H9 (cell line): Measurements from ENCODE around the gene SURF1. TPM values are rescaled to one million over a fixed set of nuclear protein-coding genes. Genes with fewer than 3 reads are reported as not detected.

Experiments
- DNase-seq: peaks from one replicate; pipeline ENCODE4 v3.0.0-alpha.2; 2017
- H2AFZ ChIP-seq: one replicate; pipeline ENCODE4 v1.6.1; 2013; ENCODE audit warnings: mild to moderate bottlenecking, low read length, control low read depth, moderate library complexity
- H2AK5ac ChIP-seq: 2 replicates; pipeline ENCODE4 v1.6.1; 2013; ENCODE audit warnings: low read length, control low read depth, mixed read lengths; ENCODE audit not compliant: insufficient read length
- H2BK120ac ChIP-seq: one replicate; pipeline ENCODE4 v1.6.1; 2013; ENCODE audit warnings: low read depth, mild to moderate bottlenecking, low read length, control low read depth, inconsistent platforms; ENCODE audit not compliant: poor library complexity, severe bottlenecking
- H2BK12ac ChIP-seq: 2 replicates; pipeline ENCODE4 v1.6.1; 2013; ENCODE audit warnings: low read length, control low read depth, mixed read lengths, low read depth; ENCODE audit not compliant: insufficient read length
- H2BK15ac ChIP-seq: 2 replicates; pipeline ENCODE4 v1.6.1; 2013; ENCODE audit warnings: low read depth, low read length, control low read depth
- H2BK20ac ChIP-seq: one replicate; pipeline ENCODE4 v1.6.1; 2013; ENCODE audit warnings: low read depth, mild to moderate bottlenecking, low read length, control low read depth, inconsistent platforms; ENCODE audit not compliant: poor library complexity, severe bottlenecking
- H2BK5ac ChIP-seq: 2 replicates; pipeline ENCODE4 v1.6.1; 2013; ENCODE audit warnings: low read length, control low read depth, mixed read lengths; ENCODE audit not compliant: insufficient read length
- H3K14ac ChIP-seq: 2 replicates; pipeline ENCODE4 v1.6.1; 2013; ENCODE audit warnings: low read length, control low read depth; ENCODE audit not compliant: insufficient read depth
- H3K18ac ChIP-seq: 2 replicates; pipeline ENCODE4 v1.6.1; 2013; ENCODE audit warnings: low read depth, mild to moderate bottlenecking, mixed read lengths, low read length, control low read depth; ENCODE audit not compliant: insufficient read length
- H3K23ac ChIP-seq: 2 replicates; pipeline ENCODE4 v1.6.1; 2013; ENCODE audit warnings: low read length, control low read depth, mixed read lengths, low read depth; ENCODE audit not compliant: insufficient read length
- H3K23me2 ChIP-seq: 2 replicates; pipeline ENCODE4 v1.6.1; 2013; ENCODE audit warnings: low read depth, mild to moderate bottlenecking, mixed read lengths, low read length, control low read depth; ENCODE audit not compliant: insufficient read length, poor library complexity, severe bottlenecking
- H3K27ac ChIP-seq: 2 replicates; pipeline ENCODE4 v1.5.1; 2013; ENCODE audit warnings: low read length, control low read depth, mixed read lengths, low read depth; ENCODE audit not compliant: insufficient read length
- H3K27me3 ChIP-seq: 2 replicates; pipeline ENCODE4 v1.6.1; 2013; ENCODE audit warnings: low read length, control low read depth, inconsistent platforms; ENCODE audit not compliant: insufficient read depth
- H3K4ac ChIP-seq: 2 replicates; pipeline ENCODE4 v1.6.1; 2013; ENCODE audit warnings: low read depth, mild to moderate bottlenecking, control low read depth, inconsistent platforms, low read length, moderate library complexity
- H3K4me1 ChIP-seq: 2 replicates; pipeline ENCODE4 v1.6.1; 2013; ENCODE audit warnings: low read length, control low read depth, inconsistent platforms; ENCODE audit not compliant: insufficient read depth
- H3K4me2 ChIP-seq: 2 replicates; pipeline ENCODE4 v1.6.1; 2013; ENCODE audit warnings: low read length, control low read depth, mixed read lengths; ENCODE audit not compliant: insufficient read length, insufficient read depth
- H3K56ac ChIP-seq: 2 replicates; pipeline ENCODE4 v1.6.1; 2013; ENCODE audit warnings: low read depth, mild to moderate bottlenecking, mixed read lengths, low read length, control low read depth; ENCODE audit not compliant: insufficient read length
- H3K79me1 ChIP-seq: 2 replicates; pipeline ENCODE4 v1.6.1; 2013; ENCODE audit warnings: low read depth, mild to moderate bottlenecking, moderate library complexity, low read length, control low read depth, inconsistent platforms; ENCODE audit not compliant: insufficient read depth, poor library complexity, severe bottlenecking
- H3K79me2 ChIP-seq: 2 replicates; pipeline ENCODE4 v1.6.1; 2013; ENCODE audit warnings: low read length, control low read depth, inconsistent platforms; ENCODE audit not compliant: insufficient read depth
- H3K9ac ChIP-seq: 2 replicates; pipeline ENCODE4 v1.6.1; 2013; ENCODE audit warnings: low read length, control low read depth, mixed read lengths; ENCODE audit not compliant: insufficient read length; ENCODE audit errors: extremely low read depth
- H3K9me3 ChIP-seq: one replicate; pipeline ENCODE4 v1.6.1; 2013; ENCODE audit warnings: low read depth, low read length, inconsistent platforms; ENCODE audit not compliant: control insufficient read depth
- H3T11ph ChIP-seq: one replicate; pipeline ENCODE4 v1.6.1; 2013; ENCODE audit warnings: mild to moderate bottlenecking, low read length, control low read depth, inconsistent platforms
- H4K20me1 ChIP-seq: one replicate; pipeline ENCODE4 v1.6.1; 2013; ENCODE audit not compliant: control insufficient read depth, insufficient read length, insufficient read depth
- H4K5ac ChIP-seq: 2 replicates; pipeline ENCODE4 v1.6.1; 2013; ENCODE audit warnings: low read depth, mild to moderate bottlenecking, mixed read lengths, low read length, control low read depth; ENCODE audit not compliant: insufficient read length
- H4K8ac ChIP-seq: replicated peaks from 2 replicates; pipeline ENCODE4 v1.6.1; 2013; ENCODE audit warnings: low read length, control low read depth, mixed read lengths, low read depth; ENCODE audit not compliant: insufficient read length
- H4K91ac ChIP-seq: 2 replicates; pipeline ENCODE4 v1.6.1; 2013; ENCODE audit warnings: low read depth, mild to moderate bottlenecking, moderate library complexity, mixed read lengths, low read length, control low read depth; ENCODE audit not compliant: insufficient read length
- H3K27ac Mint-ChIP-seq, 3 experiments: 2 replicates in 2 of 3; 3 replicates in 1 of 3; pipeline ENCODE4 v1.8.0; 2020 to 2021; ENCODE audit warnings: mixed read lengths in 3 of 3, mild to moderate bottlenecking in 1 of 3, moderate library complexity in 1 of 3
- H3K27me3 Mint-ChIP-seq: 2 replicates; pipeline ENCODE4 v1.8.0; 2021; ENCODE audit warnings: low read depth, mild to moderate bottlenecking, moderate library complexity, mixed read lengths
- H3K36me3 Mint-ChIP-seq, 3 experiments: 2 replicates in 2 of 3; 3 replicates in 1 of 3; pipeline ENCODE4 v1.8.0; 2020 to 2021; ENCODE audit warnings: low read depth in 3 of 3, mixed read lengths in 3 of 3; ENCODE audit not compliant: insufficient read depth in 1 of 3
- H3K4me1 Mint-ChIP-seq, 2 experiments: 2 replicates each; pipeline ENCODE4 v1.8.0; 2020; ENCODE audit warnings: mixed read lengths in 2 of 2
- H3K4me3 Mint-ChIP-seq, 2 experiments: 2 replicates in 1 of 2; 3 replicates in 1 of 2; pipeline ENCODE4 v1.8.0; 2020 to 2021; ENCODE audit warnings: mild to moderate bottlenecking in 2 of 2, mixed read lengths in 2 of 2, moderate library complexity in 1 of 2
- H3K9me3 Mint-ChIP-seq, 2 experiments: 2 replicates in 1 of 2; 3 replicates in 1 of 2; pipeline ENCODE4 v1.8.0; 2020; ENCODE audit warnings: mild to moderate bottlenecking in 2 of 2, mixed read lengths in 2 of 2, moderate library complexity in 1 of 2
- CTCF ChIP-seq: fragments of 200-600 bp; sonication (generic); conservative IDR thresholded peaks from 3 replicates; pipeline ENCODE4 v1.8.0; 2021; ENCODE audit warnings: antibody characterized with exemption, mild to moderate bottlenecking
- WGBS: extraction: QIAGEN DNeasy Blood & Tissue Kit; methylation state at CpG from one replicate; pipeline ENCODE4 v1.1.7; 2013; ENCODE audit warnings: missing lambda C conversion rate, low lambda C conversion rate, mixed read lengths; ENCODE audit not compliant: insufficient read length; ENCODE audit errors: extremely low coverage; 5-methylcytosine and 5-hydroxymethylcytosine counted together
- total RNA-seq: library from RNA; stranded (reverse); gene quantifications from 2 replicates; pipeline ENCODE4 v1.2.1, GENCODE V29; 2021

The SURF1 gene
- total RNA-seq, 1 experiment from 2014 or later: 43.3 TPM

GRCh38 chr9:133405508-133406438 is 49.5 kb upstream of the SURF1 start:
- Histone ChIP-seq H3K27me3 (no peaks in the 10 kb centered on the region), H4K8ac (no peak overlapping the region), H2AK5ac (no peak overlapping the region), H3K27ac (no peak overlapping the region), H2BK120ac (no peak overlapping the region), H3K4me2 (no peak overlapping the region), H3K79me2 (no peaks in the 10 kb centered on the region), H3K9me3 (no peaks in the 10 kb centered on the region), H4K91ac (no peak overlapping the region), H2BK5ac (no peak overlapping the region), H2BK15ac (no peak overlapping the region), H2AFZ (no peak overlapping the region), H4K20me1 (peaks cover 4% of the 10 kb centered on the region), H3K4me1 (no peaks in the 10 kb centered on the region), H3K4ac (no peak overlapping the region), H3K79me1 (no peaks in the 10 kb centered on the region), H3K18ac (no peak overlapping the region), H4K5ac (no peak overlapping the region), H3K23ac (no peak overlapping the region), H3K9ac (no peak overlapping the region), H3K14ac (no peak overlapping the region), H3K23me2 (no peaks in the 10 kb centered on the region), H3K56ac (no peak overlapping the region), H3T11ph (no peak overlapping the region), H2BK20ac (no peak overlapping the region), H2BK12ac (no peak overlapping the region)
- Mint-ChIP-seq H3K4me1 (peaks cover 0 to 2% of the 10 kb centered on the region in 2 experiments; a peak in 1 of 4 replicates), H3K27ac (no peak overlapping the region), H3K9me3 (no peaks in the 10 kb centered on the region), H3K4me3 (no peak overlapping the region; a peak in 1 of 5 replicates), H3K27me3 (no peaks in the 10 kb centered on the region), H3K36me3 (peaks cover 37 to 63% (median 57%) of the 10 kb centered on the region in 3 experiments; a peak in 6 of 7 replicates)
- no peak for TF ChIP-seq CTCF
- no CpG with 5 or more reads among the region's 19 CpGs for WGBS
- DNase-seq: no peak
